Stimulated activated CD4-positive, alpha-beta T cell treated with anti-CD3 and anti-CD28 coated beads, Interleukin-4, amount 100 ng/mL, for 4 hours (primary cell): ENCODE data around the gene CFAP65.

Source experiments
- DNase-seq, 2 experiments: peaks; one replicate each; pipeline ENCODE4 v3.0.0-alpha.2; 2020

CFAP65 gene

GRCh38 chr2:219041252-219041651, at the start of gene CFAP65:
TSS of gene CFAP65 (minus strand) at chr2:219041516. CDS start at chr2:219039048, 2,468 bp downstream.
- DNase-seq = no peak

GRCh38 chr2:219090436-219091299, 49.4 kb upstream of the CFAP65 start:
- DNase-seq = no peak

- no peak for DNase-seq
Measured at GRCh38 chr2:219089330-219089729, 48.0 kb upstream of the CFAP65 start.

GRCh38 chr2:219087848-219088247, 46.5 kb upstream of the CFAP65 start:
- no peak for DNase-seq

- no peak for DNase-seq
Measured at GRCh38 chr2:219087361-219087760, 46.0 kb upstream of the CFAP65 start.

- no peak for DNase-seq
Measured at GRCh38 chr2:219086196-219086595, 44.9 kb upstream of the CFAP65 start.

- no peak for DNase-seq
Measured at GRCh38 chr2:219084791-219085190, 43.5 kb upstream of the CFAP65 start.

- no peak for DNase-seq
Measured at GRCh38 chr2:219082332-219082958, 41.1 kb upstream of the CFAP65 start.

GRCh38 chr2:219081701-219082331, 40.5 kb upstream of the CFAP65 start:
- no peak for DNase-seq

- no peak for DNase-seq
Measured at GRCh38 chr2:219081096-219081495, 39.8 kb upstream of the CFAP65 start.

GRCh38 chr2:219079417-219079816, 38.1 kb upstream of the CFAP65 start:
- DNase-seq = no peak

- no peak for DNase-seq
Measured at GRCh38 chr2:219078951-219079350, 37.6 kb upstream of the CFAP65 start.

- no peak for DNase-seq
Measured at GRCh38 chr2:219078126-219078525, 36.8 kb upstream of the CFAP65 start.

GRCh38 chr2:219076253-219076652, 34.9 kb upstream of the CFAP65 start:
- DNase-seq = no peak

- DNase-seq = no peak
Measured at GRCh38 chr2:219073413-219074129, 32.3 kb upstream of the CFAP65 start.

- DNase-seq = no peak
Measured at GRCh38 chr2:219072741-219073250, 31.5 kb upstream of the CFAP65 start.

GRCh38 chr2:219071131-219071816, 30.0 kb upstream of the CFAP65 start:
- DNase-seq = no peak

GRCh38 chr2:219065484-219065883, 24.2 kb upstream of the CFAP65 start:
- no peak for DNase-seq

- DNase-seq = no peak
Measured at GRCh38 chr2:219062081-219062480, 20.8 kb upstream of the CFAP65 start.

- DNase-seq = peak in 1 of 2 experiments; percentile 7
Measured at GRCh38 chr2:219060821-219061791, 19.8 kb upstream of the CFAP65 start, which contains the start of gene IHH. TSS of gene IHH (minus strand) at chr2:219060921. CDS start at chr2:219060467, 454 bp downstream.
